CD4-positive, CD25-positive, alpha-beta regulatory T cell (primary cell): ENCODE measurements around the gene JAKMIP3. TPM values are rescaled to one million over a fixed set of nuclear protein-coding genes. Genes with fewer than 3 reads are reported as not detected.

Experiments used
- ATAC-seq, 2 donors: fragments of 150-1000 bp; cut with Tn5 transposase; one replicate each; pipeline ENCODE4 v1.10.0; 2021; ENCODE audit warnings: low read depth in 2 of 2, moderate number of reproducible peaks in 2 of 2, moderate library complexity in 1 of 2
- DNase-seq, 3 donors: peaks; one replicate each; pipeline versions ENCODE4 v3.0.0 to v3.0.0-alpha.2; 2012 to 2022; ENCODE audit warnings: mixed read lengths in 1 of 3
- H3K27ac ChIP-seq: one replicate; pipeline ENCODE4 v1.7.0; 2013; ENCODE audit warnings: mild to moderate bottlenecking, low read length; ENCODE audit not compliant: insufficient read depth, poor library complexity, severe bottlenecking
- H3K27me3 ChIP-seq: one replicate; pipeline ENCODE4 v1.7.0; 2013; ENCODE audit warnings: low read length; ENCODE audit not compliant: control insufficient read depth, insufficient read depth
- H3K36me3 ChIP-seq: one replicate; pipeline ENCODE4 v1.7.0; 2013; ENCODE audit warnings: mild to moderate bottlenecking, low read length, moderate library complexity; ENCODE audit not compliant: control insufficient read depth, insufficient read depth
- H3K4me1 ChIP-seq: 2 replicates; pipeline ENCODE4 v1.7.0; 2013; ENCODE audit warnings: mild to moderate bottlenecking, low read length; ENCODE audit not compliant: insufficient read depth, control insufficient read depth, poor library complexity, severe bottlenecking
- H3K4me3 ChIP-seq: one replicate; pipeline ENCODE4 v1.7.0; 2013; ENCODE audit warnings: low read depth, mild to moderate bottlenecking, low read length, moderate library complexity
- H3K9me3 ChIP-seq, 2 experiments: 1 replicate in 1 of 2; 2 replicates in 1 of 2; pipeline ENCODE4 v1.7.0; 2013; ENCODE audit warnings: low read length in 2 of 2, mild to moderate bottlenecking in 1 of 2, moderate library complexity in 1 of 2; ENCODE audit not compliant: control insufficient read depth in 2 of 2
- H3K27ac Mint-ChIP-seq, 3 donors: one replicate each; pipeline ENCODE4 v1.8.0; 2020 to 2022; ENCODE audit warnings: mild to moderate bottlenecking in 3 of 3, mixed read lengths in 3 of 3, moderate library complexity in 2 of 3
- H3K27me3 Mint-ChIP-seq: one replicate; pipeline ENCODE4 v1.8.0; 2022; ENCODE audit warnings: mild to moderate bottlenecking, mixed read lengths
- H3K36me3 Mint-ChIP-seq: one replicate; pipeline ENCODE4 v1.8.0; 2020; ENCODE audit warnings: mixed read lengths
- H3K4me1 Mint-ChIP-seq, 4 donors: one replicate each; pipeline ENCODE4 v1.8.0; 2020 to 2022; ENCODE audit warnings: mixed read lengths in 4 of 4, mild to moderate bottlenecking in 1 of 4
- H3K4me3 Mint-ChIP-seq, 4 donors: one replicate each; pipeline ENCODE4 v1.8.0; 2020 to 2022; ENCODE audit warnings: mild to moderate bottlenecking in 4 of 4, mixed read lengths in 4 of 4, moderate library complexity in 3 of 4
- H3K9me3 Mint-ChIP-seq, 7 donors: one replicate each; pipeline ENCODE4 v1.8.0; 2020 to 2022; ENCODE audit warnings: mixed read lengths in 7 of 7, mild to moderate bottlenecking in 3 of 7, moderate library complexity in 2 of 7
- polyA plus RNA-seq, 4 donors: library from polyadenylated mRNA; unstranded; fragments of 300-500 nt; fragmentation: Illumina TruSeq; gene quantifications; one replicate each; pipeline ENCODE4 v1.2.3, GENCODE V29; 2021
- total RNA-seq: library from RNA; stranded (reverse); gene quantifications from one replicate; pipeline ENCODE4 v1.2.3, GENCODE V29; 2022

JAKMIP3 gene
- total and polyA plus RNA-seq, 5 donors from 2014 or later, result 0.42 TPM; not detected in 4

DNA sequence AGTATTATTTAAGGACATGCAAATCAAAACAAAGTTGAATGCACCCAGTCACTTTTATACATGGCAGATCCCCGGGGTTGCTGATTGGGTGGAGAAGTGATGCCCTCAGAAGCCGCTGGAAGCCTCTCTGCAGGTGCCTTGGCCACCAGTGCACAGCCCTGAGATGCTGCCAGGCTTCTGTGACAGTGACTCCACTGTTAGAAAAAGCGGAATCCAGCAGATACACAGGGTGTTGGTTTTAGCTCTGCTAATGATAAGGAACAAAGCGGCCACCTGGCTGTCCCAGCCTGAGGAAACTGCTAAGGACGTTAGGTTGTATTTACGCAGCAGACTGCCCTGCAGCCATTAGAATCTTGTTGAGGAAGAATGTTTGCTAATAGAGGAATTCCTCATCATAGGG lies 47.5 kb downstream of the JAKMIP3 start:
- DNase-seq (no peak), ATAC-seq (no peak)
- Mint-ChIP-seq H3K4me1 (no peaks in the 10 kb centered on the region), H3K36me3 (no peaks in the 10 kb centered on the region), H3K27me3 (no peaks in the 10 kb centered on the region), H3K9me3 (no peaks in the 10 kb centered on the region), H3K4me3 (no peak overlapping the region), H3K27ac (no peak overlapping the region)
- Histone ChIP-seq H3K36me3 (no peaks in the 10 kb centered on the region), H3K4me3 (no peak overlapping the region), H3K27me3 (no peaks in the 10 kb centered on the region), H3K4me1 (no peaks in the 10 kb centered on the region), H3K27ac (no peak overlapping the region), H3K9me3 (no peaks in the 10 kb centered on the region)

GRCh38 chr10:132113766-132114365 lies 48.1 kb downstream of the JAKMIP3 start:
- Histone ChIP-seq H3K27ac (no peak overlapping the region), H3K4me1 (no peaks in the 10 kb centered on the region), H3K4me3 (no peak overlapping the region), H3K9me3 (no peaks in the 10 kb centered on the region), H3K27me3 (no peaks in the 10 kb centered on the region), H3K36me3 (no peaks in the 10 kb centered on the region)
- Mint-ChIP-seq H3K36me3 (no peaks in the 10 kb centered on the region), H3K4me1 (no peaks in the 10 kb centered on the region), H3K4me3 (no peak overlapping the region), H3K9me3 (no peaks in the 10 kb centered on the region), H3K27me3 (no peaks in the 10 kb centered on the region), H3K27ac (no peak overlapping the region)
- DNase-seq, result no peak
- ATAC-seq, result no peak

DNA sequence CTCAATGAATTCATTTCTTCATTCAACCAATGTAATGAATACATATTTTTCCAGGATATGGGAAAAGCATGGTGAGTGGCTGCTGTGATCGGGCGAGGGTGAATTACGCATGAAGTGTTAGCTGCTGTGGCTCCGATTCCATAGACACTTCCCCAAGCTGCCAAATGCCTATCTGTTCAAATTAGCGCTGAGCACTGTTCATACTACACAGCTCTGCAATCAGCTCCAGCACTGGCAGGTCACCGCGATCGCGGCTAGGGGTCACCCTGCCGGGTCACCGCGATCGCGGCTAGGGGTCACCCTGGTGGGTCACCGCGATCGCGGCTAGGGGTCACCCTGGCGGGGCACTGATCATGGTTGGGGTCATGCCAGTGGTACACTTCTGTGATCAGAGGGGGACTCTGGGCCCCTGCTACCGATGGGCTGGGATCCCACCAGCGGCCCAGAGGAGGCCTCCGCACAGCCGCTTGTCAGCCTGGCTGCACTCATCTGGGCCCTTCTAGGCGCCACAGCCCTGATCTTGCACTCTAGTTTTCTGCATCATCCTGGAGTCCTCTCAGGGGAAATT lies 49.3 kb downstream of the JAKMIP3 start:
- no peaks in the 10 kb centered on the region for H3K36me3 ChIP-seq
- no peak for ATAC-seq
- DNase-seq, result no peak
- Mint-ChIP-seq H3K27ac (no peak overlapping the region), H3K27me3 (peaks cover 4% of the 10 kb centered on the region), H3K36me3 (no peaks in the 10 kb centered on the region), H3K4me1 (no peaks in the 10 kb centered on the region), H3K9me3 (no peaks in the 10 kb centered on the region), H3K4me3 (no peak overlapping the region)
- H3K27ac ChIP-seq, result no peak overlapping the region
- no peaks in the 10 kb centered on the region for H3K4me1 ChIP-seq
- H3K27me3 ChIP-seq, result no peaks in the 10 kb centered on the region
- H3K4me3 ChIP-seq, result no peak overlapping the region
- H3K9me3 ChIP-seq, result no peaks in the 10 kb centered on the region

Other genes starting within 250 kb of the JAKMIP3 start
- 41.8 TPM for gene PPP2R2D, start 164.9 kb upstream of the JAKMIP3 start, total RNA-seq
- gene PPP2R2D, start 164.9 kb upstream of the JAKMIP3 start, polyA plus RNA-seq, result 10 to 100 TPM; 23.8 to 48.1 (median 25.6) TPM
- 20.2 TPM for gene BNIP3, start 84.0 kb upstream of the JAKMIP3 start, total RNA-seq
- 10 to 100 TPM; 21.2 to 35.1 (median 30.5) TPM for gene BNIP3, start 84.0 kb upstream of the JAKMIP3 start, polyA plus RNA-seq
- 1.2 TPM for gene DPYSL4, start 121.0 kb downstream of the JAKMIP3 start, total RNA-seq
- 1 to 10 TPM in 1 of 4 donors, not detected in 3; 1.9 TPM for gene DPYSL4, start 121.0 kb downstream of the JAKMIP3 start, polyA plus RNA-seq
- 6.6 TPM for gene STK32C, start 242.0 kb downstream of the JAKMIP3 start, total RNA-seq
- 1 to 10 TPM; 3.5 to 7.0 (median 6.5) TPM for gene STK32C, start 242.0 kb downstream of the JAKMIP3 start, polyA plus RNA-seq